KOPT-K1 (cell line): ENCODE data around the gene MGST1.
"Not testable (repeated sequence)": the region's sequence is repeated elsewhere in the genome, so short reads cannot be mapped to it uniquely, and the experiment has no call there.

ENCODE experiments used
- H3K27ac ChIP-seq: fragments of 200-600 bp; sonication (generic); 2 replicates; pipeline ENCODE4 v1.5.1; 2016; ENCODE audit warnings: antibody characterized with exemption, mild to moderate bottlenecking, low read depth, low read length; ENCODE audit not compliant: poor library complexity, severe bottlenecking
- H3K36me3 ChIP-seq: fragments of 200-600 bp; sonication (generic); 2 replicates; pipeline ENCODE4 v1.5.1; 2017; ENCODE audit warnings: antibody characterized with exemption, mild to moderate bottlenecking, low read length, moderate library complexity; ENCODE audit not compliant: insufficient read depth
- H3K9me3 ChIP-seq: fragments of 200-600 bp; sonication (generic); 2 replicates; pipeline ENCODE4 v1.5.1; 2017; ENCODE audit warnings: antibody characterized with exemption, low read length, mild to moderate bottlenecking; ENCODE audit not compliant: insufficient read depth, poor library complexity, severe bottlenecking

Gene MGST1

DNA sequence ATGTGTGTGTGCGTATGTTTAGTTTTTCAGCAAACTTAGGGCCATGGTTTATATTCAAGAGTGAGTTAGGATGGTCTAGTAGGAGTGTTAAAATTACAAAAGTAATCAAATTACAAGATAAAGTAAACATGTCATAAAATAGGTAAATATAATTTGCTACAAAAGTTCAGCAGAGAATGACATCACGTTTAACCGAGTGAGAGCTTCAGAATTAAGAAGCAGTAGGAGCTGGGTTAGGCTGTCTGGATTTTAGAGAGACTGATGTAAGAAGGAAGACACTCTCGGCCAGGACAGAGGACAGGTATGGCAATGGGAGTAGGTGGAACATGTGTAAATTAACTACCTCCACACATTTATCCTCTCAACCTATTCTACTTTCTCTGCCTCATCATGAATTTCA, 11.6 kb upstream of the MGST1 start:
- no peaks in the 10 kb centered on the region for H3K36me3 ChIP-seq
- H3K9me3 ChIP-seq, result no peaks in the 10 kb centered on the region
- H3K27ac ChIP-seq, result no peak overlapping the region

DNA sequence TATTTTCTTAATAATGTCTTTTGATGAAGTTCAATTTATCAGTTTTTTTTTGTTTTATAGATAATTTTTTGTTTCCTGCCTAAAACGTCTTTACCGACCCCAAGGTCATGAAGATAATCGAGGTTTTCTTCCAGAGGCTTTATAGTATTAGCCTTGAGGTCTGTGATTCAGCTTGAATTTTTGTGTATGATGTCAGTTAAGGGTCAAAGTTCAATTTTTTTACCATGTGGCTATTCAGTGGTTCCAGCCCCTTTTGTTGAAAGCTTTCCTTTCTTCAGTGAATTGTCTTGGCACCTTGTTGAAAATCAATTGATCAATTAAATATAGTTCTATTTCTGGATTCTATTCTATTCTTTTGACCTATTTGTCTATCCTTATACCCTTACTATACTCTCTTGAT, 3.2 kb upstream of the MGST1 start:
- Histone ChIP-seq H3K27ac (no peak overlapping the region), H3K36me3 (no peaks in the 10 kb centered on the region), H3K9me3 (no peaks in the 10 kb centered on the region)

DNA sequence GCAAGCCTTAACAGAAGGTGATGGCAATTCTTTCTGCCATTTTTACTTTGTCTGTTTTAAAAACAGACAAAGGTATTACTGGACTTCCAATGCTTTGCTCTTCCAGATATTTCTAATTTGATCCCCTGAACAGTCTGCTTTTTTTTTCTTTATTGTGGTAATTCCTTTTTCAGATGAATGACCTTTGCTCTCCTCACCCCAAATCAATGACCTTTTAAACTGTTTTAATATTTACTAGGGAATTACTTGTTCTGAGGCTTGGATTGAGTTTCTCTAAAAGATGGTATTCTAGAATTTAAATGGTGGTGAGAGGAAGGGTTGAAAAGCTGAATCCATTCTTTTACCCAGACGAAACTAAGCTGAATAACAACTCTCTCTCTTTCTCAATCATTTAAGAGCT, 2.3 kb upstream of the MGST1 start:
- no peak overlapping the region for H3K27ac ChIP-seq
- H3K36me3 ChIP-seq, result no peaks in the 10 kb centered on the region
- H3K9me3 ChIP-seq, result no peaks in the 10 kb centered on the region

DNA sequence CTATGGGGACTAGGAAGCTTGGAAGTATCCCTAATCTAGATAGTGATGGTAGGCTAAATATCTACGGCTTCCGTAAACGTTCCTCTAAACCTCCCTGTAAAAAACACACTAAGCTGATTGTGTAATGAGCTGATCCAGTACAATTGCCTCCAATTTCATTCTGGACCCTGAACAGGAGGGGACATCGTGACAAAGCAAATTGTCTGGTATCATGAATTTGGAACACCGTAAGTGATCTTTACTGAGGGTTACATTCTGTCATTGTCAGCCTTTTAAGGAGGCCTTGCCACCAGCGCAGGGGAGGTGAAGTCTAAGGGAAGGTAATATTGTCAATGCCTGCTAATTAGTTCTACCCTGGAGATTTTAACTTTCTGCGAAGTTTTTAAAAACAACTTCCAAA, 487 bp upstream of the MGST1 start:
- H3K27ac ChIP-seq, result no peak overlapping the region

DNA sequence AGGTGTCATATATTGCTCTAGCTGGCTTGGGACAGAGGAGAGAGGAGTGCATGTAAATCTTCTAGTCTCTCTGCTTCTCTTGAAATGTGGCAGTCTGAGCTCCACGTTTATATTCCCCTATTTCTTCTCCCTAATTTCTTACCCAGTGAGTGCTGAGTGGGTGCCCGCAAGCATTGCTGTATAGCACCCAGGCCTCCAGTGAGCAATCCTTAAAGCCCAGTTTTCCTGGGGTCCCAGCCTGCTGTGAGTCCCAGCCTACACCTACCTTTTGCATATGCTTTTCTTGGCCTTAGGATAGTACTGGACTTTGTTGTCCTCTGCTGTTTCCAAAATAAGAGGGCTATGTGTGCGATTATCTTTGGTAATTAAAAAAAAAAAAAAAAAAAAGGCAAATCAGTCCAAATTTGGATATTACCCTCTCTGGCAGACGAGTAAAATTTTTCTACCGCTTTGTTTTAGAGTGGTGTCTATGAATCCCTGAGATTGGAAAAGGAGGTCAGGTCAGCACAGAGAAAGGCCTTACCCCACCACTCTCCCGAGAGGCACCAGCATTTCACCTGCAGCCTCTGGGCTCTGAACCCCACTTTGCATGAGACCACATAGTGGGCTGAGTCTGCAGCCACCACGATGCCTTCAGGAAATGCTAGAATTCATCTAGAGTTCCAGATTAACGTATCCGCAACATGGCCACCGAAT, 1.1 kb downstream of the MGST1 start:
- H3K27ac ChIP-seq, result no peak overlapping the region
- no peaks in the 10 kb centered on the region for H3K36me3 ChIP-seq
- H3K9me3 ChIP-seq, result no peaks in the 10 kb centered on the region

More for the DNA sequence above, 487 bp upstream of the MGST1 start:
- H3K9me3 ChIP-seq, result no peaks in the 10 kb centered on the region
- no peaks in the 10 kb centered on the region for H3K36me3 ChIP-seq

DNA sequence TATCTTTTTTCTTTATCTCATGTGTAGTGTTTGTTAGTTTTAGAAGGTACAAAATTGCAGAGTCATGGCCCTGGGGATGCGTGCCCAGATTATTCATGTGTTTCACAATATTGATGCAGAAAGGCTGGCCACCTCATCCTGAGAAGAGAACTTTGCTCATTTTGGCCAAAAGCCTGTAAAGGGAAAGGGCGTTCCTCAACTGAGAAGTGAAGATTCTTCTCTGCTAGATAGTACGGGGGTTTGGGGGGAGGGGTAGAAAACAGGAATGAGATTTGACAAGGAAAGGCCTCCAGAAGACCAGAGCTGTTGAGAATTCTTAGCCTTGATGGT, 1.7 kb downstream of the MGST1 start:
- Histone ChIP-seq H3K9me3 (no peaks in the 10 kb centered on the region), H3K36me3 (no peaks in the 10 kb centered on the region), H3K27ac (no peak overlapping the region)

DNA sequence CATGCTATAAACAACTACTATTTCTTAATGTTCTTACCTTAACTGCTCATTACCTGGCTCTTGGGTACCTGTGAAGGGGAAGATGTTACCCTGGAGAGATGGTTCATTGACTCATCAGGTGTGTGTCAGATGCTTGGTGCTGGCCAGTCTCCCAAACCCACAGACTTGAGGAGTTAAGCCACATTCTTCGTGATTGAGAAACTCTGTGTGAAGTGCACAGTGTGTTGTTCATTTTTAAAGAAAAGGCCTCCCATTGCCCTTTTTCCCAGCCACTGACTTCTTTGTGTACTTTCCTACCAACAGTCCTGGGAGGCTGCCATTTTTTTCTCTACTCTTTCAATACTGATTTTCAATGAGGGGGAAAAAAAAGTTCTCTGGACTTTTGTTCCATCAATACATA, 3.2 kb downstream of the MGST1 start:
- H3K36me3 ChIP-seq, result no peaks in the 10 kb centered on the region
- no peak overlapping the region for H3K27ac ChIP-seq
- H3K9me3 ChIP-seq, result no peaks in the 10 kb centered on the region

DNA sequence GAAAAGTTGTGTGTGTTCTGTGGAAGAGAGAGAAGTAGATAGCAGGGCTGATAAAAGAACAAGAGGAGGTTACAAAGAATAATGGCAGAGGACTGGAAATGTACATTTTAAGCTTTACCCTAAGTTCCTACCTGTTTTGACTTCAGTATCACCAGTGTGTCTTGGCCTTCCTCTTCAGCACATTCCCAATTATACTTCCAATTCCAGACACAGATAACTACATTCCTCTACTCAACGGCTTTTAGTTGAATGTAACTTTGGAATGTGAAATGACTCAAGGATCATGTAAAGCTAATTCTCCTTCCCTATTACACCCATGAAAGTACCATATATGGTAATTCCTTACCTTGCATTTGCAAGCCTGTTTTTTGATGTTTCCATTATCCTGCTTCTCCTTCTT, 5.0 kb downstream of the MGST1 start:
- Histone ChIP-seq H3K9me3 (no peaks in the 10 kb centered on the region), H3K27ac (no peak overlapping the region), H3K36me3 (no peaks in the 10 kb centered on the region)

DNA sequence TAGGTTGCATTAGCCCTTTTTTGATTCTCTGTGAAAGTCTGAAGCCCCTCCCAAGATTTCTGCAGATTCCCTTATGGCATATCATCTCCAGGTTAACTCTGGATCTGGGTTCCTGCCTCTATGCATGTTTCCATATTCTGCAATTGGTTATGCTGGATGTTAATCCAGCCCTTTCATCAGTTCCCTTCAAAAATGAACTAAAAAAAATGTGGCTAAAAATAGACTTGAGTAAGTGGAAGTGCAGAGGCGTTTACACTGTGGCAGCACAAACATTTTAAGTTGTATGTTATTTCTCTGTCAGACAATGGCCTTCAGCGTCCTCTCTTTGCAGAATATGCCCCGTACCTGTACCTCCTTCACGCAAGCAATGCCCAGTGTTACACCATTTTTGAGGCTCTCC, 11.4 kb downstream of the MGST1 start:
- Histone ChIP-seq H3K9me3 (no peaks in the 10 kb centered on the region), H3K27ac (no peak overlapping the region), H3K36me3 (no peaks in the 10 kb centered on the region)

DNA sequence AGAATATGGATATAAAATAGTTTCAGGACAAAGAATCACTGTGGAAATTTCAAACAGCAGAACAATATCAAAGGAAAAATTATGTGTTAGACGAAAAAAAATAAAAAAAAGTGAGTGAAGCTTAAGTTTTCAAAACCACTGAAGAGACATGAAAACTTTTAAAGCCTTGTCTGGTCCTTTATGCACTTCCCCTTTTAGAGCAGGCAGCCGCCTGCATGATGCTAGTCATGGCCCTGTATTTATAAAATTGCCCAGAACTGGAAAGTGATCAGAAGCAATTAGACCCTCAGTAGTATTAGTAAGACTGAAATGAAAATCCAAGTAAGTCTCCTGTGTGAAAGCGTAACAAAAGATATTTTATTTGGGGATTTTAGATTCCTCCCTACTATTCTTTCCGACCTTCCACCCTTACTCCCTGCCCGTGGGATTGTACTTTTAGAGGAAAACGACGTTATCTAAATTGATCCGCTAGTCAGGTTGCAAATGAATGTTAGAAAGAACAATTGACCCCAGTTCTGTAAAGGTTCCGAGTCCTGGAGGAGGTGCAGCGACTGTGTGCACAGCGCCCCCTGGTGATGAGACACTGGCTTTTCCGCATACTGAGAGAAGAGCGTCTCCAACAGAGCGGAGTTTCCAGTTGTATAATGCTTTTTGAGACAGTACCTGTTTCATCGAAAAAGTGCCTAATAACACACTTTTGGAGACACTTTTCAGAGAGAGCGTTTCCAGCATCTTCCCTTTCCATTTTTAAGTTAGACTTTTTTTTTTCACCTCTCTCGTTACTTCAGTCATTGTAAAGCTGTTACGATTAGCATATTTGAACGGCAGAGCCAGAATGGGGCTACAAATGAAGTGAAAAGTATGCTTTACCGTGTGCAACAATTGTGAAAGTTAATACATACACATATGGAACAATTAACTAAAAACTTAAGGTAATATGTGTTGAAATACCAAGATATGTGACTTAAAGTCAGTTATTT, 12.4 kb downstream of the MGST1 start:
- H3K36me3 ChIP-seq, result no peaks in the 10 kb centered on the region
- H3K27ac ChIP-seq, result no peak overlapping the region

DNA sequence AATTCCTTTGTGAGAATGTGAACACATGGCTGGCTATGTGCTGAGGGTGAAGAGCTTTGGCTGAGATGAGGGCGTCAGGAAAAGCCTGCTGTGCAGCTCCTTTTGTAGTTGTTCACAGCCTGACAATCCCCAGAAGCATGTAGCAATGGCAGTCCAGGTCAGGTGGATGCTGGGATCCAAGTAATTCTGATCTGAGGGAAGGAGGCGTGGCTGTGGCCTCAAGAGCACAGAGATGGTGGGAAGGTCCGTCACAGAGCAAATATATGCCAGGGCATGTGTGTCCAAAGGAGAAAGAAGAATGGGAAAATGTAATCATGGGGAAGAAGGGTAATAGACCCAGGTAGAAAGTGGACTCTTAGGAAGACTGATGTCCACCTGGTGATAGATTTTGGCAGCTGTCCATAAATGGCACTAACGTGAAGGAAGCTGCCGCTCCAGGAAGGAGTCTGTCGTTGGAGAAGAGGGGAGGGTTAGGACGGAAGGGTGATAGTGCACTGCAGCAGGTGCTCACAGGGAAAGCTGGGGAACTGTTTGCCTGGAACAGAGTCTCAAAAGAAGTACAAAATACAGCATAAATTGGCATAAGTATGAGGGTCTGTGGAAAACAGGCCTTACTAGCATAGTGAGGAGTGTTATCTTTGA, 13.8 kb downstream of the MGST1 start:
- Histone ChIP-seq H3K36me3 (no peaks in the 10 kb centered on the region), H3K9me3 (no peaks in the 10 kb centered on the region), H3K27ac (no peak overlapping the region)

More for the DNA sequence above, 12.4 kb downstream of the MGST1 start:
- no peaks in the 10 kb centered on the region for H3K9me3 ChIP-seq

DNA sequence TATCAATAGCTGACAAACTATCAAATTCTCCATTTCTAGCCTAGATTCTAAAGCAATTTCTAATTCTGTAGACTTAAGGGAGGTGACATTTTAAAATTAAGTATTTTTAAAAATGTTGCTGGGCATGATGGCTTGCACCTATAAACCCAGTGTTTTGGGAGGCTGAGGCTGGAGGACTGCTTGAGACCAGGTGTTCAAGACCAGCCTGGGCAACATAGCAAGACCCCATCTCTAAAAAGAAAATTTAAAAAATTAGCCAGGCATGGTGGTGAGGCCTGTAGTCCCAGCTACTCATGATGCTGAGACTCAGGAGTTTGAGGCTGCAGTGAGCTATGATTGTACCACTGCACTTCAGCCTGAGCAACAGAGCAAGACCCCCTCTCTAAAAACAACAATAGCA, 15.1 kb downstream of the MGST1 start:
- no peaks in the 10 kb centered on the region for H3K36me3 ChIP-seq
- H3K9me3 ChIP-seq, result no peaks in the 10 kb centered on the region
- H3K27ac ChIP-seq, result no peak overlapping the region

DNA sequence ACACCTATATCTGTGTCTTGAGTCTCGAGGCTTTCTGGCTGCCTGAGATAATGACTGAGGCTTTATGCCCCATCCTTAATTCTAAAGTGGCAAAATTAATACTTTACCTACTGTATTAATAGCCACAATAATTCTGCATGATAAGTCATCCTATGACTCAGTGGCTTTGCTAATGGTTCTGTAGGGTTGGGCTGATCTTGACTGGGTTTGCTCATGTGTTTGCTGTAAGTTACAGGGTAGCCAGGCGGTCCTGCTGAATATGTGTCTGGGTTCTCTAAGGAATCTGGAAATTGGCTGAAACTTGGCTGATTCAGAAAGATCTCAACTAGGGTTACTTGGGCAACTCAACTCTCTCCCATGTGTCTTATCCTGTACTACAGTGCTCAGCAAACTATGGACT, 21.7 kb downstream of the MGST1 start:
- Histone ChIP-seq H3K36me3 (no peaks in the 10 kb centered on the region), H3K27ac (no peak overlapping the region)

DNA sequence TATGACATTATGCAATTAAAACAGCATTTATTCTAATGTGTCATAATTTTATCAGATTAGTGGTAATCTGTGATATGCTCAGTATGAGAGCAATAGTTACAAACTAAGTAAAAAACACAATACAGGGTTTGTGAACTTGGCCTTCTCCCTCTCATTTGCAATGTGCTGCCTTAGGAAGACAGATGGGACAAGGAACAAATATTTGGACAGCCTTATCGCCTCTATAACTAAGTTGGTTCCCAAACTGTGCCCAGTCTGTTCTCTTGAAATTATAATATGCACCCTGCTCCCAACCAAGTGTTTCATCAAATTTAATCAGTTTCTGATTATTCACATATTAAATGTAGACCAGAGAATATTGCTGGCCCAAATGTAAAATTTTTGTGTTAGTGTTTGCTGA, 22.7 kb downstream of the MGST1 start:
- Histone ChIP-seq H3K36me3 (no peaks in the 10 kb centered on the region), H3K9me3 (no peaks in the 10 kb centered on the region), H3K27ac (no peak overlapping the region)

More for the DNA sequence above, 21.7 kb downstream of the MGST1 start:
- H3K9me3 ChIP-seq, result no peaks in the 10 kb centered on the region

DNA sequence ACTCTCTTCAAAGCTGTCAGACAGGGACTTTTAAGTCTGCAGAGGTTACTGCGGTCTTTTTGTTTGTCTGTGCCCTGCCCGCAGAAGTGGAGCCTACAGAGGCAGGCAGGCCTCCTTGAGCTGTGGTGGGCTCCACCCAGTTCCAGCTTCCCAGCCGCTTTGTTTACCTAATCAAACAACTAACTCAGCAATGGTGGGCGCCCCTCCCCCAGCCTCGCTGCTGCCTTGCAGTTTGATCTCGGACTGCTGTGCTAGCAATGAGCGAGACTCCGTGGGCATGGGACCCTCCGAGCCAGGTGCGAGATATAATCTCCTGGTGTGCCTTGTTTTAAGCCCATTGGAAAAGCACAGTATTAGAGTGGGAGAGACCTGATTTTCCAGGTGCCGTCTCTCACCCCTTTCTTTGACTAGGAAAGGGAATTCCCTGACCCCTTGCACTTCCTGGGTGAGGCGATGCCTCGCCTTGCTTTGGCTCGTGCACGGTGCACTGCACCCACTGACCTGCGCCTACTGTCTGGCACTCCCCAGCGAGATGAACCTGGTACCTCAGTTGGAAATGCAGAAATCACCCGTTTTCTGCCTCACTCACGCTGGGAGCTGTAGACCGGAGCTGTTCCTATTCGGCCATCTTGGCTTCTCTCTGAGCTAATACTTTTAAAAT, 35.3 kb downstream of the MGST1 start:
- not testable (repeated sequence) for H3K27ac ChIP-seq, H3K36me3 ChIP-seq, H3K9me3 ChIP-seq
